ENCODE measurements around the gene SLC26A4. TPM values are rescaled to one million over a fixed set of nuclear protein-coding genes. Genes with fewer than 3 reads are reported as not detected.

Gene SLC26A4
- total RNA-seq, 1 experiment from 2014 or later: 0.66 TPM

- TF ChIP-seq, protein P1, sequence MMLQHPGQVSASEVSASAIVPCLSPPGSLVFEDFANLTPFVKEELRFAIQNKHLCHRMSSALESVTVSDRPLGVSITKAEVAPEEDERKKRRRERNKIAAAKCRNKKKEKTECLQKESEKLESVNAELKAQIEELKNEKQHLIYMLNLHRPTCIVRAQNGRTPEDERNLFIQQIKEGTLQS (IDR thresholded peaks at IDR 0.05): no peak
- TF ChIP-seq FOSL1 (IDR thresholded peaks at IDR 0.05; ENCODE audit: low read depth): no peak
Measured at GRCh38 chr7:107661081-107661864, 645 bp downstream of the SLC26A4 start (continued).

- ChIA-PET POLR2A (no interaction called here), RAD21 (ENCODE audit: low non-redundant PET in 1 of 2, low total read pairs in 2 of 2, uncharacterized antibody in 2 of 2, unreplicated experiment in 2 of 2) (no interaction called here), CTCF (no interaction called here)
- no peak for TF ChIP-seq RAD21 (IDR thresholded peaks at IDR 0.05; ENCODE audit: low read depth)
- no peak for TF ChIP-seq TCF7L2 (IDR thresholded peaks at IDR 0.05; ENCODE audit: borderline replicate concordance, extremely low read depth, insufficient read depth, insufficient read length)
- TF ChIP-seq, protein P1 (IDR thresholded peaks at IDR 0.05): no peak
- TF ChIP-seq, protein P2, sequence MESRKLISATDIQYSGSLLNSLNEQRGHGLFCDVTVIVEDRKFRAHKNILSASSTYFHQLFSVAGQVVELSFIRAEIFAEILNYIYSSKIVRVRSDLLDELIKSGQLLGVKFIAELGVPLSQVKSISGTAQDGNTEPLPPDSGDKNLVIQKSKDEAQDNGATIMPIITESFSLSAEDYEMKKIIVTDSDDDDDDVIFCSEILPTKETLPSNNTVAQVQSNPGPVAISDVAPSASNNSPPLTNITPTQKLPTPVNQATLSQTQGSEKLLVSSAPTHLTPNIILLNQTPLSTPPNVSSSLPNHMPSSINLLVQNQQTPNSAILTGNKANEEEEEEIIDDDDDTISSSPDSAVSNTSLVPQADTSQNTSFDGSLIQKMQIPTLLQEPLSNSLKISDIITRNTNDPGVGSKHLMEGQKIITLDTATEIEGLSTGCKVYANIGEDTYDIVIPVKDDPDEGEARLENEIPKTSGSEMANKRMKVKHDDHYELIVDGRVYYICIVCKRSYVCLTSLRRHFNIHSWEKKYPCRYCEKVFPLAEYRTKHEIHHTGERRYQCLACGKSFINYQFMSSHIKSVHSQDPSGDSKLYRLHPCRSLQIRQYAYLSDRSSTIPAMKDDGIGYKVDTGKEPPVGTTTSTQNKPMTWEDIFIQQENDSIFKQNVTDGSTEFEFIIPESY (IDR thresholded peaks at IDR 0.05; ENCODE audit: extremely low read depth, insufficient replicate concordance, low read length): no peak
- no peak for TF ChIP-seq ZFX (IDR thresholded peaks at IDR 0.05)
- TF ChIP-seq, protein P3, sequence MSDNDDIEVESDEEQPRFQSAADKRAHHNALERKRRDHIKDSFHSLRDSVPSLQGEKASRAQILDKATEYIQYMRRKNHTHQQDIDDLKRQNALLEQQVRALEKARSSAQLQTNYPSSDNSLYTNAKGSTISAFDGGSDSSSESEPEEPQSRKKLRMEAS (IDR thresholded peaks at IDR 0.05): no peak
- no peak for TF ChIP-seq FOSL1 (IDR thresholded peaks at IDR 0.05; ENCODE audit: low read depth)
- TF ChIP-seq SIN3A (IDR thresholded peaks at IDR 0.05; ENCODE audit: low read depth): no peak
- no peak for TF ChIP-seq JUND (IDR thresholded peaks at IDR 0.05)
- no peak for TF ChIP-seq ZNF274 (IDR thresholded peaks at IDR 0.05; ENCODE audit: low read depth, low read length)
- TF ChIP-seq POLR2A (IDR thresholded peaks at IDR 0.05; ENCODE audit: borderline replicate concordance, extremely low read depth, insufficient read depth, insufficient read length): no peak
- no peak for TF ChIP-seq ELF1 (IDR thresholded peaks at IDR 0.05; ENCODE audit: borderline replicate concordance, low read depth)
- TF ChIP-seq YY1 (IDR thresholded peaks at IDR 0.05; ENCODE audit: extremely low read depth, insufficient replicate concordance, low read depth, low read length): no peak
- TF ChIP-seq CBX3 (IDR thresholded peaks at IDR 0.05; ENCODE audit: low read depth): no peak
- Histone ChIP-seq H3K4me1 (ENCODE audit: control insufficient read depth in 1 of 2, insufficient read depth in 2 of 2, low read length in 2 of 2) (peaks cover 0 to 16% of the 10 kb centered on the region in 2 experiments; a peak in 2 of 4 replicates), H4K20me1 (ENCODE audit: insufficient read depth) (no peaks in the 10 kb centered on the region), H3K4me3 (replicated peaks in 1 of 2; ENCODE audit: low read depth in 1 of 2, low read length in 2 of 2) (no peak overlapping the region), H3K36me3 (ENCODE audit: control insufficient read depth in 1 of 2, insufficient read depth in 2 of 2, low read length in 2 of 2) (no peaks in the 10 kb centered on the region), H3K4me2 (ENCODE audit: low read length) (no peak overlapping the region), H2AFZ (ENCODE audit: low read depth, low read length, poor library complexity, severe bottlenecking) (no peak overlapping the region), H3K9me2 (ENCODE audit: insufficient read depth) (no peaks in the 10 kb centered on the region), H3K79me2 (ENCODE audit: insufficient read depth, low read length) (no peaks in the 10 kb centered on the region), H3K9ac (ENCODE audit: low read length) (no peak overlapping the region), H3K27me3 (ENCODE audit: insufficient read depth, low read length) (no peaks in the 10 kb centered on the region), H3K27ac (ENCODE audit: low read depth, low read length) (no peak overlapping the region), H3K9me3 (ENCODE audit: control insufficient read depth in 1 of 2, insufficient read depth in 1 of 2, low read depth in 1 of 2, low read length in 2 of 2) (no peaks in the 10 kb centered on the region)
- intact Hi-C loops (cut with micrococcal nuclease): no loop called here
- DNase-seq (ENCODE audit: low read depth, low spot score) (no peak), ATAC-seq (no peak)
- BruUV-seq (replicated peaks): no TSS peak
Measured at GRCh38 chr7:107661865-107662379, 1.3 kb downstream of the SLC26A4 start.
